Measurements from ENCODE around the gene PELO. TPM values are rescaled to one million over a fixed set of nuclear protein-coding genes. Genes with fewer than 3 reads are reported as not detected.

PELO gene
- total RNA-seq, 1 donor from 2014 or later: 11.8 TPM

DNA sequence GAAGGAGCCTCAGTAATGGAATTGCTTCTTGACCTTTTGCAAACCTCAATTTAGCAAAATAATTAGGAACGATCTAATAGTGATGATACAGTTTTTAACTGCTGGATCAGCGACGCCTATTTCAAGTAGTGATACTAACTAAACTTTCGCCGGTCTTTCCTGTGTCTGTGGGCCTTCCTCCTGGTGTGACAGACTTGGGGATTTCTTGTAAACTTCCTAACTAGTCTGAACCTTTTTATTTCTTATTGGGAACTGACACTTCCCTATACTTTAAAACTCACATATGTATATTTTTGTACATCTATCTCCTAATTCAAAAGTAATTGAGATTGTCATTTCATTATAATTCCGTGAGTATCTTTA, 15.2 kb downstream of the PELO start:
- peak overlapping the region; percentile 38 for H3K27ac ChIP-seq
- H3K27me3 ChIP-seq: no peaks in the 10 kb centered on the region
- DNase-seq (ENCODE audit: extremely low spot score in 2 of 2): no peak
- peak overlapping the region in 1 of 2 donors; percentile 72 for H3K4me3 ChIP-seq
- no peaks in the 10 kb centered on the region for H3K9me3 ChIP-seq
- TF ChIP-seq, protein P1, sequence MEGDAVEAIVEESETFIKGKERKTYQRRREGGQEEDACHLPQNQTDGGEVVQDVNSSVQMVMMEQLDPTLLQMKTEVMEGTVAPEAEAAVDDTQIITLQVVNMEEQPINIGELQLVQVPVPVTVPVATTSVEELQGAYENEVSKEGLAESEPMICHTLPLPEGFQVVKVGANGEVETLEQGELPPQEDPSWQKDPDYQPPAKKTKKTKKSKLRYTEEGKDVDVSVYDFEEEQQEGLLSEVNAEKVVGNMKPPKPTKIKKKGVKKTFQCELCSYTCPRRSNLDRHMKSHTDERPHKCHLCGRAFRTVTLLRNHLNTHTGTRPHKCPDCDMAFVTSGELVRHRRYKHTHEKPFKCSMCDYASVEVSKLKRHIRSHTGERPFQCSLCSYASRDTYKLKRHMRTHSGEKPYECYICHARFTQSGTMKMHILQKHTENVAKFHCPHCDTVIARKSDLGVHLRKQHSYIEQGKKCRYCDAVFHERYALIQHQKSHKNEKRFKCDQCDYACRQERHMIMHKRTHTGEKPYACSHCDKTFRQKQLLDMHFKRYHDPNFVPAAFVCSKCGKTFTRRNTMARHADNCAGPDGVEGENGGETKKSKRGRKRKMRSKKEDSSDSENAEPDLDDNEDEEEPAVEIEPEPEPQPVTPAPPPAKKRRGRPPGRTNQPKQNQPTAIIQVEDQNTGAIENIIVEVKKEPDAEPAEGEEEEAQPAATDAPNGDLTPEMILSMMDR (IDR thresholded peaks at IDR 0.05): no peak
- TF ChIP-seq POLR2AphosphoS5 (IDR thresholded peaks at IDR 0.05; ENCODE audit: insufficient read depth in 1 of 2, low read depth in 1 of 2) (no peak), POLR2A (IDR thresholded peaks at IDR 0.05) (no peak)
- peaks cover 65% of the 10 kb centered on the region for H3K4me1 ChIP-seq
- intact Hi-C loops (cut with DNase I): no loop called here
- no peaks in the 10 kb centered on the region for H3K36me3 ChIP-seq

DNA sequence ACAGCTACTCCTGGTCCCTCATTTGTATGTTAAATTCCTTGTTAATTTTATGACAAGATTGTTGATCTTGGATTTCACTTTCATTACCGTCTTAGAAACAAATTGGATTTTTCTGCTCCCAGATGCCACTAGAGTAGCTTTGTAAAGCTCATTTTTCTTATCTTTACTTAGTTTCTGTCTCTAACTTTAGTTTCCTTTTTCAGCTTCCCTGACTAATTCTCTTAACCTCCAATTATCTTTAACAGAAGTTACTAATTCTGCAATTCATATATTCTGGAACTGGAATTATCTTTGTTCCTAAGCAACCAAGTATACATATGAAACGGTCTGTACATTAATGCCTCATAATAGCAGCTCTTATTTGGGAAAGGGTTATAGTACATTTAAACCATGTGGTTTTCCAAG, 16.7 kb downstream of the PELO start:
- Histone ChIP-seq H3K4me1 (peaks cover 55% of the 10 kb centered on the region), H3K4me3 (no peak overlapping the region), H3K27ac (no peak overlapping the region), H3K36me3 (no peaks in the 10 kb centered on the region), H3K27me3 (no peaks in the 10 kb centered on the region), H3K9me3 (no peaks in the 10 kb centered on the region)
- TF ChIP-seq POLR2A (IDR thresholded peaks at IDR 0.05): no peak
- TF ChIP-seq, protein P1 (IDR thresholded peaks at IDR 0.05): no peak
- no peak for DNase-seq (ENCODE audit: extremely low spot score in 2 of 2)
- intact Hi-C loops (cut with DNase I): no loop called here

DNA sequence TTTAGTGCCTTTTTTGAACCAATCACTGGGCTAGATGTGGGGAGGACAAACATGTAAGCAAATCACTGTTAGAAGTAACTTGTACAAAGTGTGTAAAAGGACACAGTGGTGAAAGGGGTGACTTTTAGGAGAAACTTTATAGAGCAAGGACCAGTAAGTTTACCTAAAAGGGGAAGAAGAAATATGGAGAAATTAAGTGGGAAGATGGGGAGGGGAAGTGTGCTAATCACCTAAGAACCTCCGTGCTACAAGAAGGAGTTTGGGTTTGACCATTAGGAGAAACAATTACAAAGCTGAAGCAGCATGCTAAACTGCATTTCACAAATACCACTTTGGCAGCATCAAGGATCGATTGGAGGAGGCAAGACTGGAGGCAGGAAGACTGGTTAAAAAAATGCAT, 17.3 kb downstream of the PELO start:
- no peak for DNase-seq (ENCODE audit: extremely low spot score in 2 of 2)
- no peak overlapping the region for H3K27ac ChIP-seq
- H3K4me1 ChIP-seq: peaks cover 55% of the 10 kb centered on the region
- H3K36me3 ChIP-seq: no peaks in the 10 kb centered on the region
- no peak overlapping the region for H3K4me3 ChIP-seq
- TF ChIP-seq, protein P1 (IDR thresholded peaks at IDR 0.05): no peak
- no peak for TF ChIP-seq POLR2A (IDR thresholded peaks at IDR 0.05)
- no peak for TF ChIP-seq POLR2AphosphoS5 (IDR thresholded peaks at IDR 0.05; ENCODE audit: insufficient read depth in 1 of 2, low read depth in 1 of 2)
- no peaks in the 10 kb centered on the region for H3K9me3 ChIP-seq
- no peaks in the 10 kb centered on the region for H3K27me3 ChIP-seq
- intact Hi-C loops (cut with DNase I): no loop called here

DNA sequence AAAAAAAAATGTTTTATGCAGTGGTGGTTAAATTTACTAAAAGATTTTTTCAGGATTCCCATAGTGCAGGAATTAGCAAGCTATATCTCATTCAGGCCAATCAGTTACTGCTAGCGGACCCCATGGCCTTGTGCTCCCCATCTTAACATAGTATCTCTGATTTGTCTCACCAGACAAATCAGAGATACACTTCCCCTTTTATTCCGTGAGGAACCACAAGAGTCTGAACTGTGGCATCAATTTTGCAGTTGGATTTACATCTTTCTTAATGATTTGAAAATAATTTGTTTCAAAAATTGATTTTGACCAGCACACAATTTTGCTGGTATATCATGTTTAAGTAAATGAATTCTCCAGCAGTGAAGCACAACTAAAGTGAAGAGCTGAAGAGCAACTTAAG, 17.9 kb downstream of the PELO start:
- intact Hi-C loops (cut with DNase I): no loop called here
- Histone ChIP-seq H3K4me1 (peaks cover 58% of the 10 kb centered on the region), H3K4me3 (no peak overlapping the region), H3K27ac (no peak overlapping the region), H3K27me3 (no peaks in the 10 kb centered on the region), H3K9me3 (no peaks in the 10 kb centered on the region), H3K36me3 (no peaks in the 10 kb centered on the region)
- no peak for DNase-seq (ENCODE audit: extremely low spot score in 2 of 2)
- TF ChIP-seq, protein P1 (IDR thresholded peaks at IDR 0.05): no peak
- TF ChIP-seq POLR2AphosphoS5 (IDR thresholded peaks at IDR 0.05; ENCODE audit: insufficient read depth in 1 of 2, low read depth in 1 of 2): no peak
- TF ChIP-seq POLR2A (IDR thresholded peaks at IDR 0.05): no peak

DNA sequence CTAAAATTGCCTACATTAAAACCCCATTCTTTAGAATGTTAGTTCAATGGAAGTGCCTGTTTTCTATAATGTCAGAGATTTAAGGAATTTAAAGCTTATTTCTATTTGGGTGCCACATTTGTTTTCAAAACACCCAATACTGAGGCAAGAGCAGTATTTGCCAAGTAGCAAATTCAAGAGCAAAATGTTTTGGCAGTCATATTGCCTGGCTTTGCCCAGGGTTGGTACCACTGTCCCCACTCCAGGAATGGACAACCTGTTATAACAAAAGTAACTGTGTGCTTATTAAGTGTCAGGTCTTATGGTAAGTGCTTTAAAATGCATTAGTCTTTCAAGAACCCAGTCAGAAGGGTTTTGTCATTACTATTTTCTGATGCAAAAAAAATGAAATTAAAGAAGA, 19.3 kb downstream of the PELO start:
- H3K4me3 ChIP-seq: no peak overlapping the region
- no peak for DNase-seq (ENCODE audit: extremely low spot score in 2 of 2)
- no peak for TF ChIP-seq POLR2A (IDR thresholded peaks at IDR 0.05)
- TF ChIP-seq, protein P1 (IDR thresholded peaks at IDR 0.05): no peak
- no peak for TF ChIP-seq POLR2AphosphoS5 (IDR thresholded peaks at IDR 0.05; ENCODE audit: insufficient read depth in 1 of 2, low read depth in 1 of 2)
- intact Hi-C loops (cut with DNase I): no loop called here
- no peaks in the 10 kb centered on the region for H3K9me3 ChIP-seq
- no peak overlapping the region for H3K27ac ChIP-seq
- H3K36me3 ChIP-seq: no peaks in the 10 kb centered on the region
- H3K27me3 ChIP-seq: no peaks in the 10 kb centered on the region
- H3K4me1 ChIP-seq: peaks cover 49% of the 10 kb centered on the region
